Measurements from ENCODE around the gene INPP5A.

The INPP5A gene

GRCh38 chr10:132607491-132607890 is 69.9 kb downstream of the INPP5A start:
- no peak overlapping the region for H3K4me3 ChIP-seq (ENCODE audit: low read length in 2 of 2)
- H3K27ac ChIP-seq (ENCODE audit: low read depth in 2 of 2, low read length in 2 of 2), result no peak overlapping the region
- H3K9ac ChIP-seq (ENCODE audit: low read depth in 1 of 2, low read length in 2 of 2), result no peak overlapping the region
- H3K27me3 ChIP-seq (ENCODE audit: control insufficient read depth in 2 of 2, insufficient read depth in 2 of 2, low read length in 2 of 2), result peaks cover 0 to 4% of the 10 kb centered on the region in 2 donors
- H3K4me1 ChIP-seq (ENCODE audit: control insufficient read depth in 2 of 2, insufficient read depth in 2 of 2, low read length in 2 of 2), result peaks cover 0 to 5% of the 10 kb centered on the region in 2 donors
- no peaks in the 10 kb centered on the region for H3K9me3 ChIP-seq (ENCODE audit: control insufficient read depth in 2 of 2, low read length in 2 of 2)
- no peaks in the 10 kb centered on the region for H3K36me3 ChIP-seq (ENCODE audit: control insufficient read depth in 2 of 2, insufficient read depth in 2 of 2, low read length in 2 of 2)

GRCh38 chr10:132607961-132608495 is 70.4 kb downstream of the INPP5A start:
- H3K4me1 ChIP-seq (ENCODE audit: control insufficient read depth in 2 of 2, insufficient read depth in 2 of 2, low read length in 2 of 2), result peaks cover 0 to 5% of the 10 kb centered on the region in 2 donors
- H3K4me3 ChIP-seq (ENCODE audit: low read length in 2 of 2), result no peak overlapping the region
- H3K27ac ChIP-seq (ENCODE audit: low read depth in 2 of 2, low read length in 2 of 2), result no peak overlapping the region
- H3K36me3 ChIP-seq (ENCODE audit: control insufficient read depth in 2 of 2, insufficient read depth in 2 of 2, low read length in 2 of 2), result no peaks in the 10 kb centered on the region
- no peak overlapping the region for H3K9ac ChIP-seq (ENCODE audit: low read depth in 1 of 2, low read length in 2 of 2)
- H3K9me3 ChIP-seq (ENCODE audit: control insufficient read depth in 2 of 2, low read length in 2 of 2), result no peaks in the 10 kb centered on the region
- peaks cover 0 to 4% of the 10 kb centered on the region in 2 donors for H3K27me3 ChIP-seq (ENCODE audit: control insufficient read depth in 2 of 2, insufficient read depth in 2 of 2, low read length in 2 of 2)

- Histone ChIP-seq H3K27me3 (ENCODE audit: control insufficient read depth in 2 of 2, insufficient read depth in 2 of 2, low read length in 2 of 2) (peaks cover 0 to 4% of the 10 kb centered on the region in 2 donors), H3K4me3 (ENCODE audit: low read length in 2 of 2) (no peak overlapping the region), H3K9ac (ENCODE audit: low read depth in 1 of 2, low read length in 2 of 2) (no peak overlapping the region), H3K4me1 (ENCODE audit: control insufficient read depth in 2 of 2, insufficient read depth in 2 of 2, low read length in 2 of 2) (peaks cover 0 to 5% of the 10 kb centered on the region in 2 donors), H3K27ac (ENCODE audit: low read depth in 2 of 2, low read length in 2 of 2) (no peak overlapping the region), H3K9me3 (ENCODE audit: control insufficient read depth in 2 of 2, low read length in 2 of 2) (no peaks in the 10 kb centered on the region), H3K36me3 (ENCODE audit: control insufficient read depth in 2 of 2, insufficient read depth in 2 of 2, low read length in 2 of 2) (no peaks in the 10 kb centered on the region)
Measured at GRCh38 chr10:132608511-132609195, 71.1 kb downstream of the INPP5A start.

- Histone ChIP-seq H3K27me3 (ENCODE audit: control insufficient read depth in 2 of 2, insufficient read depth in 2 of 2, low read length in 2 of 2) (peaks cover 0 to 3% of the 10 kb centered on the region in 2 donors), H3K36me3 (ENCODE audit: control insufficient read depth in 2 of 2, insufficient read depth in 2 of 2, low read length in 2 of 2) (no peaks in the 10 kb centered on the region)
Measured at GRCh38 chr10:132609211-132609610, 71.6 kb downstream of the INPP5A start.

GRCh38 chr10:132610071-132610701 is 72.6 kb downstream of the INPP5A start:
- no peak overlapping the region for H3K27ac ChIP-seq (ENCODE audit: low read depth in 2 of 2, low read length in 2 of 2)
- H3K9ac ChIP-seq (ENCODE audit: low read depth in 1 of 2, low read length in 2 of 2), result no peak overlapping the region
- H3K27me3 ChIP-seq (ENCODE audit: control insufficient read depth in 2 of 2, insufficient read depth in 2 of 2, low read length in 2 of 2), result no peaks in the 10 kb centered on the region
- no peaks in the 10 kb centered on the region for H3K9me3 ChIP-seq (ENCODE audit: control insufficient read depth in 2 of 2, low read length in 2 of 2)
- no peak overlapping the region for H3K4me3 ChIP-seq (ENCODE audit: low read length in 2 of 2)
- H3K36me3 ChIP-seq (ENCODE audit: control insufficient read depth in 2 of 2, insufficient read depth in 2 of 2, low read length in 2 of 2), result peaks cover 0 to 2% of the 10 kb centered on the region in 2 donors
- H3K4me1 ChIP-seq (ENCODE audit: control insufficient read depth in 2 of 2, insufficient read depth in 2 of 2, low read length in 2 of 2), result peaks cover 0 to 5% of the 10 kb centered on the region in 2 donors

More at GRCh38 chr10:132609211-132609610, 71.6 kb downstream of the INPP5A start:
- Histone ChIP-seq H3K27ac (ENCODE audit: low read depth in 2 of 2, low read length in 2 of 2) (no peak overlapping the region), H3K4me3 (ENCODE audit: low read length in 2 of 2) (no peak overlapping the region), H3K9me3 (ENCODE audit: control insufficient read depth in 2 of 2, low read length in 2 of 2) (no peaks in the 10 kb centered on the region), H3K9ac (ENCODE audit: low read depth in 1 of 2, low read length in 2 of 2) (no peak overlapping the region), H3K4me1 (ENCODE audit: control insufficient read depth in 2 of 2, insufficient read depth in 2 of 2, low read length in 2 of 2) (peaks cover 0 to 5% of the 10 kb centered on the region in 2 donors)

GRCh38 chr10:132611026-132611910 is 73.7 kb downstream of the INPP5A start:
- H3K27ac ChIP-seq (ENCODE audit: low read depth in 2 of 2, low read length in 2 of 2), result no peak overlapping the region
- H3K9ac ChIP-seq (ENCODE audit: low read depth in 1 of 2, low read length in 2 of 2), result no peak overlapping the region
- no peaks in the 10 kb centered on the region for H3K27me3 ChIP-seq (ENCODE audit: control insufficient read depth in 2 of 2, insufficient read depth in 2 of 2, low read length in 2 of 2)
- H3K36me3 ChIP-seq (ENCODE audit: control insufficient read depth in 2 of 2, insufficient read depth in 2 of 2, low read length in 2 of 2), result peaks cover 0 to 2% of the 10 kb centered on the region in 2 donors
- no peak overlapping the region for H3K4me3 ChIP-seq (ENCODE audit: low read length in 2 of 2)
- no peaks in the 10 kb centered on the region for H3K4me1 ChIP-seq (ENCODE audit: control insufficient read depth in 2 of 2, insufficient read depth in 2 of 2, low read length in 2 of 2)
- no peaks in the 10 kb centered on the region for H3K9me3 ChIP-seq (ENCODE audit: control insufficient read depth in 2 of 2, low read length in 2 of 2)

- Histone ChIP-seq H3K9me3 (ENCODE audit: control insufficient read depth in 2 of 2, low read length in 2 of 2) (no peaks in the 10 kb centered on the region), H3K36me3 (ENCODE audit: control insufficient read depth in 2 of 2, insufficient read depth in 2 of 2, low read length in 2 of 2) (peaks cover 0 to 2% of the 10 kb centered on the region in 2 donors), H3K27ac (ENCODE audit: low read depth in 2 of 2, low read length in 2 of 2) (no peak overlapping the region), H3K4me1 (ENCODE audit: control insufficient read depth in 2 of 2, insufficient read depth in 2 of 2, low read length in 2 of 2) (no peaks in the 10 kb centered on the region), H3K27me3 (ENCODE audit: control insufficient read depth in 2 of 2, insufficient read depth in 2 of 2, low read length in 2 of 2) (no peaks in the 10 kb centered on the region), H3K9ac (ENCODE audit: low read depth in 1 of 2, low read length in 2 of 2) (no peak overlapping the region), H3K4me3 (ENCODE audit: low read length in 2 of 2) (no peak overlapping the region)
Measured at GRCh38 chr10:132611986-132612385, 74.4 kb downstream of the INPP5A start.

- H3K4me3 ChIP-seq (ENCODE audit: low read length in 2 of 2), result no peak overlapping the region
Measured at GRCh38 chr10:132612571-132613504, 75.3 kb downstream of the INPP5A start.

More at GRCh38 chr10:132612571-132613504, 75.3 kb downstream of the INPP5A start:
- Histone ChIP-seq H3K27me3 (ENCODE audit: control insufficient read depth in 2 of 2, insufficient read depth in 2 of 2, low read length in 2 of 2) (no peaks in the 10 kb centered on the region), H3K27ac (ENCODE audit: low read depth in 2 of 2, low read length in 2 of 2) (no peak overlapping the region), H3K36me3 (ENCODE audit: control insufficient read depth in 2 of 2, insufficient read depth in 2 of 2, low read length in 2 of 2) (peaks cover 1 to 2% of the 10 kb centered on the region in 2 donors), H3K9me3 (ENCODE audit: control insufficient read depth in 2 of 2, low read length in 2 of 2) (no peaks in the 10 kb centered on the region), H3K4me1 (ENCODE audit: control insufficient read depth in 2 of 2, insufficient read depth in 2 of 2, low read length in 2 of 2) (no peaks in the 10 kb centered on the region), H3K9ac (ENCODE audit: low read depth in 1 of 2, low read length in 2 of 2) (no peak overlapping the region)
